Measurements from ENCODE around the gene ZNF516.
A peak's percentile ranks its signal among the peaks of the same experiment; 100 is the strongest.

Gene ZNF516

GRCh38 chr18:76466410-76466991, 28.5 kb downstream of the ZNF516 start:
- no peak for DNase-seq

- no peak for DNase-seq
Observed at GRCh38 chr18:76465630-76466409, 29.2 kb downstream of the ZNF516 start.

- DNase-seq = no peak
Observed at GRCh38 chr18:76464281-76465259, 30.5 kb downstream of the ZNF516 start.

GRCh38 chr18:76463872-76464271, 31.2 kb downstream of the ZNF516 start:
- DNase-seq = no peak

- no peak for DNase-seq
Observed at GRCh38 chr18:76463358-76463757, 31.7 kb downstream of the ZNF516 start.

GRCh38 chr18:76462326-76462694, 32.7 kb downstream of the ZNF516 start:
- DNase-seq = no peak

- DNase-seq = no peak
Observed at GRCh38 chr18:76461692-76462325, 33.2 kb downstream of the ZNF516 start.

GRCh38 chr18:76461148-76461547, 33.9 kb downstream of the ZNF516 start:
- DNase-seq = no peak

- no peak for DNase-seq
Observed at GRCh38 chr18:76460482-76460881, 34.6 kb downstream of the ZNF516 start.

GRCh38 chr18:76459687-76460350, 35.2 kb downstream of the ZNF516 start:
- DNase-seq = no peak

- DNase-seq = no peak
Observed at GRCh38 chr18:76459312-76459686, 35.7 kb downstream of the ZNF516 start.

- DNase-seq = no peak
Observed at GRCh38 chr18:76458522-76459311, 36.3 kb downstream of the ZNF516 start.

GRCh38 chr18:76457957-76458356, 37.1 kb downstream of the ZNF516 start:
- DNase-seq = peak; percentile 46

GRCh38 chr18:76457475-76457874, 37.6 kb downstream of the ZNF516 start:
- no peak for DNase-seq

GRCh38 chr18:76456823-76457222, 38.2 kb downstream of the ZNF516 start:
- DNase-seq = no peak

GRCh38 chr18:76456018-76456750, 38.9 kb downstream of the ZNF516 start:
- DNase-seq = no peak

- DNase-seq = no peak
Observed at GRCh38 chr18:76455003-76455676, 39.9 kb downstream of the ZNF516 start.

- peak; percentile 79 for DNase-seq
Observed at GRCh38 chr18:76454418-76454817, 40.6 kb downstream of the ZNF516 start.

GRCh38 chr18:76453932-76454331, 41.1 kb downstream of the ZNF516 start:
- DNase-seq = no peak

- DNase-seq = no peak
Observed at GRCh38 chr18:76453057-76453561, 41.9 kb downstream of the ZNF516 start.
